GM12801 (cell line): ENCODE measurements around the gene CNBD2.

Experiments used
- CTCF ChIP-seq: IDR thresholded peaks from one replicate; pipeline ENCODE4 v1.5.1; 2011; ENCODE audit warnings: control low read depth; ENCODE audit not compliant: insufficient read length; ENCODE audit errors: extremely low read depth

Gene CNBD2

DNA sequence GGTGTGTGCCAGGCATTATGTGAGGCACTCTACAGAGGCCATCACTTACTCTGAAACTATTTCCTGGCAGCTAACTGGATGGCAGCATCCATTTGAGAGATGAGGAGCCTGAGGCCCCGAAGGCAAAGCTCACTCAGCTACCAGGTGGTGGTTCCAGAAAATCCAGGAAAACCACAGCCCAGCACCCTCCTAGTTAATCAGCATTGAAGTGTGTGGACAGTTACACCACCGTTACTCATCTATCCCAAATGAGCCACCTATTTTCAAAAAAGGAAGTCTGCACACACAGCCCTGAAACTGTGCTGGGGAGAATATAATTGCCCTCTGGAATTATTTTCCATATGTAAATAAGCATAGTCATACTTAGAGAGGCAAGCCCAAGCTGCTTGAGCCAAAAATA lies 67.4 kb downstream of the CNBD2 start:
- TF ChIP-seq CTCF = no peak

DNA sequence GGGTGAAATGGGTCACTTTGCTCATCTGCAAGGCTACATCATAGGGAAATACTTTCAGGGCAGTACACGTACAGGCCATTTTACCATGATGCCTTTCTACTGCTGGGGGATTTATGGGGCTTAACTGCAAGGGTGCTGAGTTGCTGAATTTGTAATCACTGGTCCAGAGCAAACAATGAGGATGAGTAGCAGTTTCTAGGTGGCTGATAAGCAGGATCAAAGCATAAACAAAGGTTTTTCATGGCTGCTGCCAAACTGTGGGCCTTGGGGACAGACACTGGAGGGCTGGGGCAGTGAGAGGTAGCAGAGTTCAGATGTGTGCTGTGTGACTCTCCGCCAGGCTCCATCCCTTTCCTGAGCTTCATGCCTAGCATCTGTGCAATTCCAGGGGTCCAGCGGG lies 68.3 kb downstream of the CNBD2 start:
- TF ChIP-seq CTCF = no peak

DNA sequence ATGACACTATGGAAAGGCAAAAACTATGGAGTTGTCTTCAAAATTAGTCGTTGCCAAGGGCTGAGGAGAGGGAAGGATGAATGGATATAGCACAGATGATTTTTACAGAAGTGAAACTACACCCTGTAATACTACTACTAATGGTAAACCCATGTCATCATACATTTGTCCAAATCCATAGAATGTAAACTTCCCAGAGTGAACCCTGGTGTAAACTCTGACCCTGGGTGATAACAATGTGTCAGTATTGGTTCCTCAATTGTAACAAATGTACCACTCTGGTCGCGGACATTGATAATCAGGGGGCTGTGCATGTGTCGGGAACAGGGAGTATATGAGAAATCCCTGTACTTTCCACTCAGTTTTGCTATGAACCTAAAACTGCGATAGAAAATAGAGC lies 72.2 kb downstream of the CNBD2 start:
- TF ChIP-seq CTCF = no peak

- TF ChIP-seq CTCF = no peak
These were observed 75.1 kb downstream of the CNBD2 start for GRCh38 chr20:36043441-36043840.

GRCh38 chr20:36043892-36044515 lies 75.6 kb downstream of the CNBD2 start:
- no peak for TF ChIP-seq CTCF

DNA sequence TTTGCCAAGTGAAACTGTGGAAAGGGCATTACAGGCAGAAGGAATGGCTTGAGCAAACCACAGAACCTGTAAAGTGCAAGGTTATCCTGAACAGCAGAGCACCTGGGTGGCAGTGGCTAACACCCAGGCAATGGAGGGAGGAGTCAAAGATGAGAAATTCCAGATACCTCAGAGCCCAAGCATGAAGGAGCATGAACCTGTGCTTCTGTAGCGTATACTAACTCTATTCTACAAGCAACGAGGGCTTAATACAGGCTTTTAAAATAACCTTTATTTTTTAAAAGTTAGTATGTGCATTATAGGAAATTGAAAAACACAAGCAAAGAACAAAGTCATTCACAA lies 77.0 kb downstream of the CNBD2 start:
- TF ChIP-seq CTCF = no peak

- no peak for TF ChIP-seq CTCF
These were observed 82.3 kb downstream of the CNBD2 start for GRCh38 chr20:36050436-36051317.
